ENCODE data around the gene HOXB13.

GRCh38 chr17:48751172-48751571 lies 22.6 kb upstream of the HOXB13 start:
- TF ChIP-seq POLR2A (IDR thresholded peaks at IDR 0.05) (no peak), CTCF (IDR thresholded peaks at IDR 0.05) (no peak)

All from right lobe of liver (tissue), 4 donors.